Activated naive CD8-positive, alpha-beta T cell treated with anti-CD3 and anti-CD28 coated beads, Interleukin-2, amount 50 U/mL, for 16 hours (primary cell): ENCODE results near the gene FOXF1.

Source experiments
- DNase-seq: peaks from one replicate; pipeline ENCODE4 v3.0.0-alpha.2; 2020; ENCODE audit warnings: low read depth, low spot score

The FOXF1 gene

GRCh38 chr16:86533767-86534351 is 23.5 kb downstream of the FOXF1 start:
- no peak for DNase-seq

GRCh38 chr16:86534779-86535615 is 24.7 kb downstream of the FOXF1 start:
- no peak for DNase-seq

- no peak for DNase-seq
These were observed 26.3 kb downstream of the FOXF1 start for GRCh38 chr16:86536621-86537020.

DNA sequence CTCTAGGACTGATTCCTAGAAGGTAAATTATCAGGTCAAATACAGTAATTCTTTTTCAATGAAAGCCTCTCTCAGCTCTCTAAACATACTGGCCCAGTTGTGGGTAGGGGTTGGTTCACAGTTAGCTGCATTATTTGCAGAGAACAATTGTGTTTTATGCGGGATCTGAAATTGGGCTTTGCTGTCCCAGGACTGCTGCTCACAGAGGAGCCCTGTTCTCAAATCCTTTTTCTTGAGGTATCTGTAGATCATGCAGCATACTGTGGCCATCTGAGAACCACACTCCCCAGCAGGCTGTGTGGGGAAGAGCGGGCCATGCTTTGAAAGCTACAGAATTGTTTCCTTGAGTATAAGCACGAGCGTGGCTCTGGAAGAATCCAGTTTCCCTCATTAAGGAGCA is 27.2 kb downstream of the FOXF1 start:
- no peak for DNase-seq

DNA sequence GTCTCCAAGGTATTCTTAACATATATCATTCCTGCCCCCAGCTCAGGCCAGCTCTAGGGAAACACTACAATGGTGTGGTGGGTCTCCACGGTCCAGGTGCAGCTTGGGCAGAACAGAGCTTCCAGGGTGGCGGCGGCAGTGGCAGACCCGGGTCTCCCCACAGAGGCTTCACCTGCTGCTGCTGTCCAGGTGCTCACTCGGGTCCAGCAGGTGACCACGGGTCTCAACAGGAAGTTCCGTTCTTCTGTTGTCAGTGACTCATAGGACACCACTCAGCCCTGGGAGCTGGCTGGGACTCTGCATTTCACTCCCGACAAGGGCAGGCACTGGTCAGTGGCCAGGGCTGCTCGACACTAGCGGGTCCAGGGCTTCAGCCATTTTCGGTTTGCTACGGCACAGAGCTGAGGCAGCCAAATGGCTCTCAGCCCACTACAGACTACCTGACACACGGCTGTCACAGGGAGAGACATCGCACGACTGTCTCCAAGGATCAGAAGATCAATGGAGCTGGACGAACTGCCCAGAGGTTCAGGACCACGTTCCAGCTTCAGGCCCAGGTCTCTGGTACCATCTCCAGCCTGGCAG is 28.0 kb downstream of the FOXF1 start:
- no peak for DNase-seq

DNA sequence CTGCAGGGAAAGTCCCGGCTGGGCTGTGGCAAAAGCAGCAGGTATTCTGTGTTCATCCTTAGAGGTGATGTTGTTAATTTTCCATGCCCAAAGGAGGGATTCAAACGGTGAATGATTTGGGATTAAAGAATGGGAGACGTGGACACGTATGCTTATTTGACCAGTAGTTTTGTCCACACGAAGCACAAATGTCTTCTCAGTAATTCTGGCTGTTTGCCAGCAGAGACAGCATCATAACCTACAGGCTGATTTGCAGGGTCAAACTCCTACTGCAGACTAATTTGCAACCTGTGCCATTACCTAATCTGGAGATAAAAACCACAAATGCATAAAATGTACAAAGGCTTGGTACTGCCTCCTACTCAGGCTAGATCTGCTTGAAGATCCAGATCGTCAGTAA is 30.6 kb downstream of the FOXF1 start:
- no peak for DNase-seq

DNA sequence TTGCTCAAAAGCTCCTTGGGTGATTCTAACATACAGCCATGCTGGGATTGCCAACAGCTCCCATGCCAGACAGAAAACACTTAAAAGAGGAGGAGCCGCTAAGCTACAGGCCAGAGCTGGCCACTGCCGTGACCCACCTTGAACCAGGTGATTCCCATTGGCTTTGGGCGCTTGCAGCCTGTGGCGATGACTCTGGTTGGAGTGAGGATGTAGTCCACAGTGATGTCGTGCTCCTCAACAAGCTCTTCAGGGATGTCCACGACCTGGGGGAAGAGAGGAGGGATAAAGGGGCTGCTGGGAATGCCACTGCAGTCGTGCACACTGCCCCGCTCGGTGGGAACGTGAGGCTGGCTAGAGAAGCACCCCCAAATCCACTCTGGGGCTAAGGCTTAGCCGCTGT is 31.2 kb downstream of the FOXF1 start:
- DNase-seq: no peak

DNA sequence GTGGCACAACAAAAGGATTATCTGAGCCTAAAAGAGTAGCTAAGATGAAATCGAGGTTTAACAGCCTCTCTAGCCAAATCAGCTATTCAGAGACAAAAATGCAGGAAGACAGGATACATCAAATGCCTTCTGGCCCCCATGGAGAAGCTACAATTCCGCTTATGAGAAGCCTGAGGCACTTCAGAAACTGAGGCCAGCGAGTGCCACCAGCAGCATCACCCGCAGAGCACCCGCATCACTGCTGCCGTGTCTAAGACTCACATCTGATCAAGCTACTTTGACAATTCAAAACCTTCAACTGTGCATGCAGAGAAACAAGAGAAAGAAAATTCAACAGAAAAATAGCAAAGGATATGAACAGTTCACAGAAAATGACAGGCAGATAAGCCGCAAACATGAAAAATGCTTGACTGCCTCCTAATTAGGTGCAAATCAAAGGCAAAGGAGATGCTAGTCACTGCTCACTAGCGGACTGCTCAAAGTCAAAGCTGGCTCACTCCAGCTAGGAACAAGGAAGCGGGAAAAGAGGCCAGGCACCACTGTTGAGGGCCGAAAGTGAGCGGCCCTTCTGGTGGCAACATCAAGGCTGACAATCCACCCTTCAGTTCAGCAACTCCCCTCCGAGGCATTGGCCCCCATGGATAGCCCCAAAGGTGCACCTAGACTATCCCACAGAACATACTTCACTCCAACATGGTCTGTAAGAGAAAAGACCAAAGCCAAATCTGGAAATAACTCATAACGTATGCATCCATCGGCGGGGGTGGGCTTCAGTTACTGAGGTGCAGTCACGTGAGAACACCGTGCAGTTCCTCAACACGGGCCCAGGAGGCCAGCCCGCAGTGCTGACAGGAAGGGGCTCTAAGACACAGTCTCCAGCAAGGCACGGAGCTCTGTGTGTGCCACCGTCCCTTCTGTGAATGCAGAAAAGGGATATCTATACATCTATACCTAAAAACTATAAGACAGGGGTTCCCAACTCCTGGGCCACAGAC is 32.7 kb downstream of the FOXF1 start:
- DNase-seq: no peak

DNA sequence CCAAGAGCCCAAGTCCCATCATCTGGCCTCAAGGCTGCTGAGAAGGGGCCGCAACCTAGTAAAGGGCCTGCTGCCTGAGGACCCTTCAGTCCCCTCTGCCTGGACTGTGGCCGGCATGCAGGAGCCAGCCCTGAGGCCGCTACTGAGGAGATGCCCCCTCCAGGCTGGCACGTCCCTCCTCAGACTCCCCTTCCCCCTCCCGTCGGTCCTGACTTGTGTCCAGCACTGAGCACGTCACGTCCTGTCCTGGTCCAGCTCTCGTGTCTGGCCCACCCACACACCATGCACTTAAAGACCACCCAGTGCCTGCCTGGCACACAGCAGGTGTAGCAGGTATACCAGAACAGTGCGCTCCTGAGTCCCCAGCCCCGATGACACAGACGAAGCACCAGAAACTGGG is 35.2 kb downstream of the FOXF1 start:
- DNase-seq: no peak

- no peak for DNase-seq
These were observed 35.8 kb downstream of the FOXF1 start for GRCh38 chr16:86545954-86546637.

DNA sequence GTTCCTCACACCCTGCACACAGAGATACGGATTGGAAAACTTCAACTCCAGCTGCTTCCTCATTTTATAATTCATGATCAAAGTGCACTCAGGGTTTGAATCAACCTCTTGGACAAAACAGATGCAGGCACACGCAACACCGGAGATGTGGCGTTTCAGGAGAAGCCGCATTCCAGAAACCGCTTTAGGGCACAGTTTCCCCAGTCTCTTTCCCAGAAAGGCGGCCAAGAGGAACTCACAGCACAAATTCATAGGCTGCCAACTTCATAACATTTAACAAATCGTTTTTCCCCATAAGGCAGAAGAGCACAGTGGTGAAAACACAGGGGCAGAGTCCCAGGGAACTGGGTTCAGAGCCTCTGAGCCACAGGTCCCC is 36.3 kb downstream of the FOXF1 start:
- no peak for DNase-seq

- no peak for DNase-seq
These were observed 37.0 kb downstream of the FOXF1 start for GRCh38 chr16:86547286-86547685.

- DNase-seq: no peak
These were observed 39.0 kb downstream of the FOXF1 start for GRCh38 chr16:86549076-86549892.

DNA sequence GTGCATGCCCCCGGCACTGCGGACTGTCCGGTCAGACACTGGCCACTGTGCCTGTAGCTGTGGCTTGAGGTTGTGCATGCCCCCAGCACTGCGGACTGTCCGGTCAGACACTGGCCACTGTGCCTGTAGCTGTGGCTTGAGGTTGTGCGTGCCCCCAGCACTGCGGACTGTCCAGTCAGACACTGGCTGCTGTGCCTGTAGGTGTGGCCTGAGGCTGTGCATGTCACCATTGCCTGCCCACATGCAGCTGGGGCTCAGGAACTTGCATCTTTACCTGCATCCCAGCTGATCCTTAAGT is 39.5 kb downstream of the FOXF1 start:
- no peak for DNase-seq

- DNase-seq: no peak
These were observed 40.0 kb downstream of the FOXF1 start for GRCh38 chr16:86550281-86550680.

- DNase-seq: no peak
These were observed 43.0 kb downstream of the FOXF1 start for GRCh38 chr16:86553356-86553755.

GRCh38 chr16:86554599-86554916 is 44.2 kb downstream of the FOXF1 start:
- DNase-seq: no peak

- DNase-seq: peak; percentile 89
These were observed 44.8 kb downstream of the FOXF1 start, which contains the start of gene MTHFSD for GRCh38 chr16:86554917-86555703. MTHFSD (minus strand) TSS chr16:86555235; CDS start chr16:86555184, 51 bp downstream.

- DNase-seq: no peak
These were observed 45.4 kb downstream of the FOXF1 start for GRCh38 chr16:86555704-86556075.

DNA sequence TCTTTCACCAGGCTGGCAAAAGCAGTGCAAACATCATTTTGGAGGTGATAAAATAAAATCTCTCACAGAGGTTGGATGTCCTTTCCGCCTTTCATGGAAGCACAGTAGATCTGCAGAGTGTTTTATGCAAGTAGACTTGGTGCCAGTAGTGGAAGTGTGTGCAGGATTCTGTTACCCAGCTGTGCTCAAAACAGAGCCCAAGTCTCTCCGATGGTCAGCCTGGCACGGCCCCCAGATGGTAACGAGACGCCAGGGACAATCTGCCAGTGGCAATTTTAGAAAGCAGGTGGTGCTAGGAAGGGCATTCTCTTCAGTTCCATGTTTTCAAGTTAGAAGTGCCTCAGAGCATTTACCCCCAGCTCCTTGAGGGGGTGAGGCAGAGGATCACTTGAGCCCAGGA is 46.2 kb downstream of the FOXF1 start:
- no peak for DNase-seq
